ENCODE measurements around the gene ZBTB16. TPM values are rescaled to one million over a fixed set of nuclear protein-coding genes. Genes with fewer than 3 reads are reported as not detected.

Gene ZBTB16
- polyA plus RNA-seq, 1 donor (not counting 4 experiments of a cell fraction or from before 2014, with no cell fraction given) = 0.18 TPM

- H2AFZ ChIP-seq (ENCODE audit: control insufficient read depth, low read length) = no peak overlapping the region
- H3K4me3 ChIP-seq (ENCODE audit: control insufficient read depth in 2 of 3, extremely low read depth in 1 of 3, insufficient read depth in 2 of 3, low read depth in 1 of 3, low read length in 3 of 3) = no peak overlapping the region
- FAIRE-seq (no peak), DNase-seq (ENCODE audit: low read depth, low spot score) (no peak)
- H3K9me1 ChIP-seq (ENCODE audit: control insufficient read depth, extremely low read depth, insufficient read depth, low read length) = no peaks in the 10 kb centered on the region
- H3K79me2 ChIP-seq (ENCODE audit: control insufficient read depth, insufficient read depth, low read length) = no peaks in the 10 kb centered on the region
- H4K20me1 ChIP-seq (ENCODE audit: control insufficient read depth, extremely low read depth, insufficient read depth, low read length) = peaks cover 3% of the 10 kb centered on the region
- no peak overlapping the region for H3K4me2 ChIP-seq (ENCODE audit: control insufficient read depth, extremely low read depth, insufficient read depth, low read depth, low read length)
- no peak overlapping the region for H3K27ac ChIP-seq (ENCODE audit: control insufficient read depth, insufficient read depth, low read length)
- no peaks in the 10 kb centered on the region for H3K9me3 ChIP-seq (ENCODE audit: control insufficient read depth, low read depth, low read length)
- no peaks in the 10 kb centered on the region for H3K36me3 ChIP-seq (ENCODE audit: control insufficient read depth in 2 of 2, extremely low read depth in 1 of 2, insufficient read depth in 2 of 2, low read length in 2 of 2)
- H3K27me3 ChIP-seq (ENCODE audit: control insufficient read depth, extremely low read depth, insufficient read depth, low read length) = peaks cover 45% of the 10 kb centered on the region
- H3K9ac ChIP-seq (ENCODE audit: control insufficient read depth, extremely low read depth, insufficient read depth, low read length) = no peak overlapping the region
- peaks cover 53% of the 10 kb centered on the region for H3K4me1 ChIP-seq (ENCODE audit: control insufficient read depth, extremely low read depth, insufficient read depth, low read length)
- TF ChIP-seq, protein P1, sequence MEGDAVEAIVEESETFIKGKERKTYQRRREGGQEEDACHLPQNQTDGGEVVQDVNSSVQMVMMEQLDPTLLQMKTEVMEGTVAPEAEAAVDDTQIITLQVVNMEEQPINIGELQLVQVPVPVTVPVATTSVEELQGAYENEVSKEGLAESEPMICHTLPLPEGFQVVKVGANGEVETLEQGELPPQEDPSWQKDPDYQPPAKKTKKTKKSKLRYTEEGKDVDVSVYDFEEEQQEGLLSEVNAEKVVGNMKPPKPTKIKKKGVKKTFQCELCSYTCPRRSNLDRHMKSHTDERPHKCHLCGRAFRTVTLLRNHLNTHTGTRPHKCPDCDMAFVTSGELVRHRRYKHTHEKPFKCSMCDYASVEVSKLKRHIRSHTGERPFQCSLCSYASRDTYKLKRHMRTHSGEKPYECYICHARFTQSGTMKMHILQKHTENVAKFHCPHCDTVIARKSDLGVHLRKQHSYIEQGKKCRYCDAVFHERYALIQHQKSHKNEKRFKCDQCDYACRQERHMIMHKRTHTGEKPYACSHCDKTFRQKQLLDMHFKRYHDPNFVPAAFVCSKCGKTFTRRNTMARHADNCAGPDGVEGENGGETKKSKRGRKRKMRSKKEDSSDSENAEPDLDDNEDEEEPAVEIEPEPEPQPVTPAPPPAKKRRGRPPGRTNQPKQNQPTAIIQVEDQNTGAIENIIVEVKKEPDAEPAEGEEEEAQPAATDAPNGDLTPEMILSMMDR (optimal IDR thresholded peaks at IDR 0.05 in 1 of 3, IDR thresholded peaks at IDR 0.05 in 1 of 3, conservative IDR thresholded peaks at IDR 0.05 in 1 of 3; ENCODE audit: extremely low read depth in 1 of 3, insufficient read depth in 2 of 3, low read length in 3 of 3) = no peak
- no peak for TF ChIP-seq EZH2 (IDR thresholded peaks at IDR 0.05; ENCODE audit: low read length)
- dilution Hi-C loops (cut with MboI; ENCODE audit: extremely low pct_ligation_motif_present, low sequenced_read_pairs) = no loop called here
Observed at GRCh38 chr11:114165326-114166230, 106.1 kb downstream of the ZBTB16 start.

DNA sequence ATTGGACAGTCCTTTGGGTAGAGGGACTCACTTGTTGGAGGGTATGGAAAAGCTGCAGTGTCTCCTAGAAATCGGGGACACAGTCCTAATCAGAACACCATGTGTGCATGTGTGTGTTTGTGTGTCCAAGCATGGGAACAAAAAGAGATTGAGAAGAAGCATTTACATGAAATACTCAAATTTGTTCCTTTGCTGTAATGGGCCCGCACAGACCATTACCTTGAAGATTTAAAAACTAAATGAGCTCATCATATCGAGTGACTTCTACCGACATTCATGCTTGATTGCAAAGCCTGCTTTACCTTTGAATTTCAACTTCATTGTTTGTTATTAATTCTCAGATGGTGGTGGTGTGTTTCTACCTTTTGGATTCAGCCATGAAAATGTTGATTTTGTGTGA lies 106.9 kb downstream of the ZBTB16 start:
- FAIRE-seq (no peak), DNase-seq (ENCODE audit: low read depth, low spot score) (no peak)
- Histone ChIP-seq H3K9ac (ENCODE audit: control insufficient read depth, extremely low read depth, insufficient read depth, low read length) (no peak overlapping the region), H3K27me3 (ENCODE audit: control insufficient read depth, extremely low read depth, insufficient read depth, low read length) (peaks cover 52% of the 10 kb centered on the region), H3K9me1 (ENCODE audit: control insufficient read depth, extremely low read depth, insufficient read depth, low read length) (no peaks in the 10 kb centered on the region), H3K9me3 (ENCODE audit: control insufficient read depth, low read depth, low read length) (no peaks in the 10 kb centered on the region), H4K20me1 (ENCODE audit: control insufficient read depth, extremely low read depth, insufficient read depth, low read length) (peaks cover 3% of the 10 kb centered on the region), H3K36me3 (ENCODE audit: control insufficient read depth in 2 of 2, extremely low read depth in 1 of 2, insufficient read depth in 2 of 2, low read length in 2 of 2) (no peaks in the 10 kb centered on the region), H3K4me3 (ENCODE audit: control insufficient read depth in 2 of 3, extremely low read depth in 1 of 3, insufficient read depth in 2 of 3, low read depth in 1 of 3, low read length in 3 of 3) (no peak overlapping the region), H3K79me2 (ENCODE audit: control insufficient read depth, insufficient read depth, low read length) (no peaks in the 10 kb centered on the region), H2AFZ (ENCODE audit: control insufficient read depth, low read length) (no peak overlapping the region), H3K4me2 (ENCODE audit: control insufficient read depth, extremely low read depth, insufficient read depth, low read depth, low read length) (peak overlapping the region; percentile 70), H3K27ac (ENCODE audit: control insufficient read depth, insufficient read depth, low read length) (no peak overlapping the region), H3K4me1 (ENCODE audit: control insufficient read depth, extremely low read depth, insufficient read depth, low read length) (peaks cover 45% of the 10 kb centered on the region)
- TF ChIP-seq EZH2 (IDR thresholded peaks at IDR 0.05; ENCODE audit: low read length) = no peak
- TF ChIP-seq, protein P1 (optimal IDR thresholded peaks at IDR 0.05 in 1 of 3, IDR thresholded peaks at IDR 0.05 in 1 of 3, conservative IDR thresholded peaks at IDR 0.05 in 1 of 3; ENCODE audit: extremely low read depth in 1 of 3, insufficient read depth in 2 of 3, low read length in 3 of 3) = no peak
- dilution Hi-C loops (cut with MboI; ENCODE audit: extremely low pct_ligation_motif_present, low sequenced_read_pairs) = no loop called here
